HepG2 (cell line): Measurements from ENCODE around the gene CCDC126. TPM values are rescaled to one million over a fixed set of nuclear protein-coding genes. Genes with fewer than 3 reads are reported as not detected.

ENCODE experiments used
- ATAC-seq: fragments of 200-7000 bp; cut with Tn5 transposase; 3 replicates; pipeline ENCODE4 v1.9.1; 2020; ENCODE audit warnings: mild to moderate bottlenecking, moderate library complexity
- BruUV-seq: library from RNA; stranded (reverse); fragments of 400-500 nt; replicated peaks from 2 replicates; lab custom pipeline; 2021; lab: Mats Ljungman, UMichigan
- CTCF ChIA-PET: fragments of 300-600 bp; formaldehyde crosslinking; extraction: SDS; loops from one replicate; lab custom pipeline; 2021; ENCODE audit warnings: low total read pairs, inconsistent platforms, low intra/inter-chr PET ratio; lab: Yijun Ruan, JAX
- POLR2A ChIA-PET: fragments of 350-600 bp; sonication (Branson Sonifier 250); formaldehyde crosslinking; loops from one replicate; lab custom pipeline; 2020; ENCODE audit warnings: antibody characterized with exemption, inconsistent platforms; lab: Yijun Ruan, JAX
- DNase-seq: peaks from one replicate; pipeline ENCODE4 v3.0.0-alpha.2; 2015; ENCODE audit warnings: low spot score
- FAIRE-seq: peaks from 3 replicates; lab custom pipeline; 2011; peaks lifted over from hg19 to GRCh38; lab: Jason Lieb, UNC
- H2AFZ ChIP-seq: one replicate; pipeline ENCODE4 v1.6.1; 2011; ENCODE audit warnings: low read length, inconsistent platforms
- H3K27ac ChIP-seq: fragments of 300-600 bp; 3 replicates; pipeline ENCODE4 v1.8.0; 2011; ENCODE audit warnings: mixed run types, mild to moderate bottlenecking, mixed read lengths, low read length, inconsistent platforms; ENCODE audit not compliant: insufficient read depth; ENCODE audit errors: extremely low read length
- H3K27me3 ChIP-seq, 2 experiments: fragments of 200-600 bp in 1 of 2; 2 replicates in 1 of 2; 3 replicates in 1 of 2; pipeline versions ENCODE4 v1.6.0 to v1.8.0; 2011; ENCODE audit warnings: low read length in 2 of 2, mild to moderate bottlenecking in 2 of 2, moderate library complexity in 2 of 2, inconsistent platforms in 1 of 2; ENCODE audit not compliant: insufficient read depth in 2 of 2, control insufficient read depth in 1 of 2
- H3K36me3 ChIP-seq, 2 experiments: fragments of 200-600 bp in 1 of 2; replicated peaks in 1 of 2; 2 replicates in 1 of 2; 3 replicates in 1 of 2; pipeline versions ENCODE4 v1.5.1 to v1.8.0; 2011; ENCODE audit warnings: low read length in 2 of 2, inconsistent platforms in 1 of 2; ENCODE audit not compliant: insufficient read depth in 2 of 2, control insufficient read depth in 1 of 2
- H3K4me1 ChIP-seq: 2 replicates; pipeline ENCODE4 v1.5.1; 2012; ENCODE audit warnings: low read length, inconsistent platforms; ENCODE audit not compliant: insufficient read depth
- H3K4me2 ChIP-seq: 2 replicates; pipeline ENCODE4 v1.6.0; 2011; ENCODE audit warnings: low read depth, low read length, inconsistent platforms
- H3K4me3 ChIP-seq, 3 experiments: fragments of 200-600 bp in 1 of 3; sonication (generic), shearing (Covaris generic) in 1 of 3; replicated peaks in 1 of 3; 2 replicates each; pipeline ENCODE4 v1.5.1; 2011 to 2016; ENCODE audit warnings: low read length in 3 of 3, inconsistent platforms in 2 of 3, low read depth in 2 of 3, mild to moderate bottlenecking in 2 of 3, control low read depth in 1 of 3, mixed read lengths in 1 of 3; ENCODE audit not compliant: insufficient read depth in 1 of 3
- H3K79me2 ChIP-seq: one replicate; pipeline ENCODE4 v1.6.1; 2011; ENCODE audit warnings: low read length, inconsistent platforms; ENCODE audit not compliant: insufficient read depth
- H3K9ac ChIP-seq: 2 replicates; pipeline ENCODE4 v1.6.0; 2011; ENCODE audit warnings: mild to moderate bottlenecking, low read depth, low read length, inconsistent platforms; ENCODE audit not compliant: insufficient read depth
- H3K9me3 ChIP-seq: 2 replicates; pipeline ENCODE4 v1.5.1; 2012; ENCODE audit warnings: mild to moderate bottlenecking, low read length
- H4K20me1 ChIP-seq: 2 replicates; pipeline ENCODE4 v1.6.0; 2011; ENCODE audit warnings: inconsistent platforms, mild to moderate bottlenecking, low read length, moderate library complexity; ENCODE audit not compliant: insufficient read depth
- AGO2 ChIP-seq: fragments of 200-400 bp; formaldehyde crosslinking; optimal IDR thresholded peaks from 2 replicates; pipeline ENCODE3; 2017; ENCODE audit warnings: mild to moderate bottlenecking, low read depth, low read length, moderate library complexity
- HMG20A ChIP-seq: IDR thresholded peaks from 2 replicates; pipeline ENCODE4 v1.6.1; 2016; ENCODE audit warnings: borderline replicate concordance
- HMGA1 ChIP-seq: sonication (generic); formaldehyde crosslinking; conservative IDR thresholded peaks from 2 replicates; pipeline ENCODE4 v1.4.0; 2020; ENCODE audit warnings: missing genetic modification reagents
- MED13 ChIP-seq: sonication (generic); formaldehyde crosslinking; IDR thresholded peaks from 2 replicates; pipeline ENCODE4 v1.5.0; 2020; ENCODE audit warnings: missing genetic modification reagents
- MED8 ChIP-seq: sonication (generic); formaldehyde crosslinking; IDR thresholded peaks from 2 replicates; pipeline ENCODE4 v1.8.1; 2023; ENCODE audit warnings: mild to moderate bottlenecking, missing genetic modification reagents; ENCODE audit not compliant: insufficient replicate concordance
- RCOR2 ChIP-seq: IDR thresholded peaks from 2 replicates; pipeline ENCODE4 v1.6.1; 2016; ENCODE audit warnings: missing biosample characterization, missing genetic modification reagents
- SRSF4 ChIP-seq: fragments of 200-400 bp; formaldehyde crosslinking; IDR thresholded peaks from one replicate; pipeline ENCODE4 v1.6.1; 2018; ENCODE audit warnings: mild to moderate bottlenecking, low read depth, low read length, moderate library complexity; ENCODE audit not compliant: poor library complexity, severe bottlenecking
- ZNF34 ChIP-seq: sonication (generic); formaldehyde crosslinking; IDR thresholded peaks from 2 replicates; pipeline ENCODE4 v1.4.0; 2020; ENCODE audit warnings: mild to moderate bottlenecking, missing genetic modification reagents, borderline replicate concordance
- ZNF530 ChIP-seq: sonication (generic); formaldehyde crosslinking; IDR thresholded peaks from 2 replicates; pipeline ENCODE4 v1.5.0; 2020; ENCODE audit warnings: low read depth, mild to moderate bottlenecking, missing genetic modification reagents
- in situ Hi-C: cut with HindIII; loops from 2 replicates; pipeline ENCODE4 v1.10.0; 2017; ENCODE audit warnings: low pct_unique_long_range_greater_than_20kb; ENCODE audit not compliant: extremely low pct_ligation_motif_present
- intact Hi-C: fragments of 100-400 bp; cut with micrococcal nuclease; formaldehyde crosslinking; loops from one replicate; pipeline ENCODE4 v1.10.0; 2022; ENCODE audit not compliant: unreplicated experiment
- polyA plus RNA-seq, 8 experiments: library from polyadenylated mRNA; depleted of rRNA in 3 of 8; stranded (reverse) in 7 of 8; unstranded in 1 of 8; fragments of >200 nt; fragmentation: Illumina TruSeq in 4 of 8; extraction: Trizol in 4 of 8; gene quantifications; 2 replicates each; pipeline versions ENCODE4 v1.2.1 to v1.2.3, GENCODE V29; 2011 to 2016; ENCODE audit warnings: low read depth in 4 of 8, missing spikeins in 1 of 8, mixed read lengths in 1 of 8; ENCODE audit not compliant: insufficient read depth in 1 of 8
- total RNA-seq, 5 experiments: library from RNA; depleted of rRNA; stranded (reverse); fragments of >200 nt; fragmentation: Illumina TruSeq; extraction: Trizol; gene quantifications; 2 replicates each; pipeline ENCODE4 v1.2.3, GENCODE V29; 2016; ENCODE audit warnings: low read depth in 1 of 5
- TF ChIP-seq, protein P1 (sequence below): sonication (generic); formaldehyde crosslinking; IDR thresholded peaks from 2 replicates; pipeline ENCODE4 v1.9.0; 2021; ENCODE audit warnings: missing genetic modification reagents, borderline replicate concordance
- TF ChIP-seq, protein P2 (sequence below): sonication (generic); formaldehyde crosslinking; IDR thresholded peaks from 2 replicates; pipeline ENCODE4 v1.9.0; 2021; ENCODE audit warnings: missing genetic modification reagents, mild to moderate bottlenecking, borderline replicate concordance

The CCDC126 gene
- total and polyA plus RNA-seq, 2 of the 13 experiments (the other 11 are each of a cell fraction or from before 2014, with no cell fraction given): 3.5 to 9.3 TPM

DNA sequence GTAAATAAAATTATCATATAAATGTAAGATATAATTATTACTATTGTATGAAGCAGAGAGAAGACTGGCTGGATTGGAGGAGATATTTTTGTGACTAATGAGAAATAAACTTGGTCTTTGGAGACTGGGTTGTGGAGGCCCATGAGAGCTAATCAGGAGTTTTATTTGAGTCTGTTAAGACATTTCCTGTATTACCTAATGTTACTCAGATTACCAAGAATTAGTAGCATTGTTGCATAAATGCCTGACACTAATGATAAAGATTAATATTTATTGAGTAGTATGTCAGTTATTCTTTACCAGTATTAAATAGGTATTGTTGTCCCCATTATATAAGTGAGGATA is 7.1 kb downstream of the CCDC126 start:
- intact Hi-C loops (no loop called here), in situ Hi-C loops (no loop called here)
- Histone ChIP-seq H3K9me3 (no peaks in the 10 kb centered on the region), H4K20me1 (no peaks in the 10 kb centered on the region), H3K36me3 (no peaks in the 10 kb centered on the region), H3K27ac (no peak overlapping the region), H2AFZ (no peak overlapping the region), H3K27me3 (no peaks in the 10 kb centered on the region), H3K9ac (no peak overlapping the region), H3K4me1 (peaks cover 28% of the 10 kb centered on the region), H3K79me2 (no peaks in the 10 kb centered on the region), H3K4me2 (no peak overlapping the region), H3K4me3 (no peak overlapping the region)
- FAIRE-seq: no peak
- no peak for TF ChIP-seq RCOR2 (CRISPR knock-in tag)
- no peak for TF ChIP-seq ZNF34 (CRISPR knock-in tag)
- no peak for TF ChIP-seq MED8
- TF ChIP-seq, protein P1, sequence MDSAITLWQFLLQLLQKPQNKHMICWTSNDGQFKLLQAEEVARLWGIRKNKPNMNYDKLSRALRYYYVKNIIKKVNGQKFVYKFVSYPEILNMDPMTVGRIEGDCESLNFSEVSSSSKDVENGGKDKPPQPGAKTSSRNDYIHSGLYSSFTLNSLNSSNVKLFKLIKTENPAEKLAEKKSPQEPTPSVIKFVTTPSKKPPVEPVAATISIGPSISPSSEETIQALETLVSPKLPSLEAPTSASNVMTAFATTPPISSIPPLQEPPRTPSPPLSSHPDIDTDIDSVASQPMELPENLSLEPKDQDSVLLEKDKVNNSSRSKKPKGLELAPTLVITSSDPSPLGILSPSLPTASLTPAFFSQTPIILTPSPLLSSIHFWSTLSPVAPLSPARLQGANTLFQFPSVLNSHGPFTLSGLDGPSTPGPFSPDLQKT (CRISPR knock-in tag): no peak
- TF ChIP-seq ZNF530 (CRISPR knock-in tag): no peak
- TF ChIP-seq, protein P2, sequence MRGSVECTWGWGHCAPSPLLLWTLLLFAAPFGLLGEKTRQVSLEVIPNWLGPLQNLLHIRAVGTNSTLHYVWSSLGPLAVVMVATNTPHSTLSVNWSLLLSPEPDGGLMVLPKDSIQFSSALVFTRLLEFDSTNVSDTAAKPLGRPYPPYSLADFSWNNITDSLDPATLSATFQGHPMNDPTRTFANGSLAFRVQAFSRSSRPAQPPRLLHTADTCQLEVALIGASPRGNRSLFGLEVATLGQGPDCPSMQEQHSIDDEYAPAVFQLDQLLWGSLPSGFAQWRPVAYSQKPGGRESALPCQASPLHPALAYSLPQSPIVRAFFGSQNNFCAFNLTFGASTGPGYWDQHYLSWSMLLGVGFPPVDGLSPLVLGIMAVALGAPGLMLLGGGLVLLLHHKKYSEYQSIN (CRISPR knock-in tag): no peak
- CTCF ChIA-PET: no interaction called here
- no TSS peak for BruUV-seq
- DNase-seq: no peak
- ATAC-seq: no peak
- POLR2A ChIA-PET: no interaction called here

DNA sequence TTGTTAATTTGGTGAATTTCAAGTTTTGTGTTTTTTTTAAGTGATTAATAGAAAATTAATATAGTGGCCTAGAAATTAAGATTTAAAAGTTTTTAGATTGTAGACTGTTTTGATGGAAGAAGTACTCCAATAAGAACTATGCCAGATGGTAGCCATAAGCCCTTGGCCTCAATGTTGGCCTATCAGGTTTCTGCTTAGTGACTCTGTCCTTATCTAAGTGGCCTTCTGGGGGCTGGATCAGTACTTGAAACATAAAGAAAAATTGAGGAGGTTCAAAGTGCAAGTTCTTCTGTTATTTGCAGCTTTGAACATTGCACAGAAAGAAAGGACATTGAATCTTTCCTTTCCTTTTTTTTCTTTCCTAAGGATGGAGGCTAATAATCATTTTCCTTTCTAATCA is 9.9 kb downstream of the CCDC126 start:
- Histone ChIP-seq H3K4me1 (peaks cover 27% of the 10 kb centered on the region), H4K20me1 (no peaks in the 10 kb centered on the region), H3K4me2 (no peak overlapping the region), H3K27ac (no peak overlapping the region), H3K36me3 (no peaks in the 10 kb centered on the region), H3K9ac (no peak overlapping the region), H3K4me3 (no peak overlapping the region), H3K9me3 (no peaks in the 10 kb centered on the region), H3K27me3 (no peaks in the 10 kb centered on the region), H2AFZ (no peak overlapping the region), H3K79me2 (no peaks in the 10 kb centered on the region)
- FAIRE-seq (no peak), ATAC-seq (no peak), DNase-seq (no peak)
- CTCF ChIA-PET: no interaction called here
- POLR2A ChIA-PET: no interaction called here
- no TSS peak for BruUV-seq
- in situ Hi-C loops (no loop called here), intact Hi-C loops (no loop called here)
- no peak for TF ChIP-seq HMGA1 (CRISPR knock-in tag)
- no peak for TF ChIP-seq AGO2
- no peak for TF ChIP-seq MED13 (CRISPR knock-in tag)
- TF ChIP-seq HMG20A (CRISPR knock-in tag): no peak
- TF ChIP-seq SRSF4: no peak
